Caco-2 (cell line): Measurements from ENCODE around the gene HHAT. TPM values are rescaled to one million over a fixed set of nuclear protein-coding genes. Genes with fewer than 3 reads are reported as not detected.

ENCODE experiments used
- BruUV-seq: library from RNA; stranded (reverse); fragments of 400-500 nt; replicated peaks from 2 replicates; lab custom pipeline; 2021; lab: Mats Ljungman, UMichigan
- CTCF ChIA-PET: fragments of 300-600 bp; sonication (Branson Sonifier 250); formaldehyde crosslinking; loops from one replicate; lab custom pipeline; 2022; ENCODE audit warnings: antibody characterized with exemption; lab: Charles Lee
- POLR2A ChIA-PET: fragments of 300-600 bp; sonication (Branson Sonifier 250); formaldehyde crosslinking; loops from one replicate; lab custom pipeline; 2022; ENCODE audit warnings: antibody characterized with exemption; lab: Charles Lee
- DNase-seq, 2 experiments: peaks; one replicate each; pipeline versions ENCODE4 v3.0.0 to v3.0.0-alpha.2; 2020 to 2022
- H3K27me3 ChIP-seq: replicated peaks from 2 replicates; pipeline ENCODE4 v1.6.0; 2011; ENCODE audit warnings: low read length; ENCODE audit not compliant: control insufficient read depth, insufficient read depth
- H3K36me3 ChIP-seq: 2 replicates; pipeline ENCODE4 v1.5.1; 2011; ENCODE audit warnings: low read length; ENCODE audit not compliant: control insufficient read depth, insufficient read depth
- H3K4me1 ChIP-seq: fragments of 250-450 bp; sonication (Bioruptor Pico); 2 replicates; pipeline ENCODE4 v1.5.1; 2020; ENCODE audit warnings: mild to moderate bottlenecking
- H3K4me3 ChIP-seq: 2 replicates; pipeline ENCODE4 v1.5.1; 2011; ENCODE audit warnings: low read depth, mild to moderate bottlenecking, control low read depth, low read length
- H3K9me3 ChIP-seq: fragments of 250-450 bp; sonication (Bioruptor Pico); 2 replicates; pipeline ENCODE4 v1.5.1; 2020; ENCODE audit warnings: mild to moderate bottlenecking, moderate library complexity
- H3K27ac Mint-ChIP-seq: one replicate; pipeline ENCODE4 v1.8.0; 2022; ENCODE audit warnings: mixed read lengths; ENCODE audit not compliant: unreplicated experiment
- H3K27me3 Mint-ChIP-seq: one replicate; pipeline ENCODE4 v1.8.0; 2022; ENCODE audit warnings: mixed read lengths; ENCODE audit not compliant: insufficient read depth, unreplicated experiment
- H3K36me3 Mint-ChIP-seq: one replicate; pipeline ENCODE4 v1.8.0; 2022; ENCODE audit warnings: mild to moderate bottlenecking, mixed read lengths; ENCODE audit not compliant: insufficient read depth, unreplicated experiment
- H3K4me1 Mint-ChIP-seq: one replicate; pipeline ENCODE4 v1.8.0; 2022; ENCODE audit warnings: low read depth, mixed read lengths; ENCODE audit not compliant: unreplicated experiment
- H3K4me3 Mint-ChIP-seq: one replicate; pipeline ENCODE4 v1.8.0; 2022; ENCODE audit warnings: mild to moderate bottlenecking, moderate library complexity, mixed read lengths; ENCODE audit not compliant: unreplicated experiment
- H3K9me3 Mint-ChIP-seq: one replicate; pipeline ENCODE4 v1.8.0; 2022; ENCODE audit warnings: mixed read lengths; ENCODE audit not compliant: unreplicated experiment
- intact Hi-C: fragments of 100-400 bp; cut with micrococcal nuclease; formaldehyde crosslinking; loops from one replicate; pipeline ENCODE4 v1.10.0; 2022; ENCODE audit not compliant: unreplicated experiment
- total RNA-seq: library from RNA; stranded (reverse); gene quantifications from 2 replicates; pipeline ENCODE4 v1.2.3, GENCODE V29; 2022
- TF ChIP-seq, protein P1 (sequence below), 2 experiments: fragments of 200-600 bp in 1 of 2; IDR thresholded peaks; 1 replicate in 1 of 2; 2 replicates in 1 of 2; pipeline versions ENCODE4 v1.5.1 to v1.8.0; 2011 to 2022; ENCODE audit warnings: antibody characterized with exemption in 1 of 2, control low read depth in 1 of 2, inconsistent platforms in 1 of 2, low read depth in 1 of 2, low read length in 1 of 2, mild to moderate bottlenecking in 1 of 2, moderate library complexity in 1 of 2; ENCODE audit not compliant: insufficient read depth in 1 of 2, severe bottlenecking in 1 of 2, unreplicated experiment in 1 of 2

HHAT gene
- total RNA-seq, 1 experiment from 2014 or later = 3.9 TPM

DNA sequence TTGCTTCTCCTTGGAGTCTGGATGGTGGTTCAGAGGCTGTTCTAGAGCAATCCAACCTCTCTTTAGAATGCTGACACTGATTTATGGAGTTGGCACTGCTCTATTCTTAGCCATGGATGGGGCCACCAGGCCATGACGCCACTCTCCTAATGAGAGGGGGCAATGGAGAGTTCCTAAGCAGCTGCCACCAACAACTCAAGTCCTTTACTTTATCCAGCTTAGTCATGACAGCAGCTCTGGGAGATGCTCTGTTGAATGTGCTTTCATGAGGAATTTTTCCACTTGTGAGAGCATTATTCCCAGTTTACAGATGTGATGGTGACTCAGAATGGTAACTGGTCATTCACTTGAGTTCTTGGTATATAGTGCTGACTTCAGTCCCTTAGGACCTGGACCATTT is 366.3 kb downstream of the HHAT start:
- H3K27ac Mint-ChIP-seq = no peak overlapping the region
- H3K36me3 Mint-ChIP-seq = no peaks in the 10 kb centered on the region
- CTCF ChIA-PET = no interaction called here

DNA sequence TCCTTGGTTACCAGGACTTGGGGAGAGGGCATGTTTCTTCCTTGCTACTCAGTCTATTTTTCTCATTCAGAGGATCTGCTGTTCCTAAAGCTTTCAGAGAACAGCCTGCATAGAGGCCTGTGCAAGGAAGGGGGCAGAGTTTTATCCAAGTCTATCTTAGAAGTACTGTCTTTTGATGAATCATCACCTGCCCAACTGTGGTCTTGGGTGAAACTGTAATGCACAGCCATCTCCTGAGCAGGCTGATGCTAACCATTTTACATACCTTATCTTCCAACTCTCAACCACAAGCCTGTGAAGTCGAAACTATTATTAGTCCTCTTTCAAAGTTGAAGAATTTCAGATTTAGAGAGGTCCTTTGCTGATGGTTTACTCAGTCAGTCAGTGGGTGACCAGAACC is 368.0 kb downstream of the HHAT start:
- CTCF ChIA-PET = interaction anchor here (0.5 to 1.1 kb wide), 2 partner anchors 9 to 249 kb away, joined by 3 to 4 read pairs; no protein-coding TSS in a partner anchor
- TF ChIP-seq, protein P1, sequence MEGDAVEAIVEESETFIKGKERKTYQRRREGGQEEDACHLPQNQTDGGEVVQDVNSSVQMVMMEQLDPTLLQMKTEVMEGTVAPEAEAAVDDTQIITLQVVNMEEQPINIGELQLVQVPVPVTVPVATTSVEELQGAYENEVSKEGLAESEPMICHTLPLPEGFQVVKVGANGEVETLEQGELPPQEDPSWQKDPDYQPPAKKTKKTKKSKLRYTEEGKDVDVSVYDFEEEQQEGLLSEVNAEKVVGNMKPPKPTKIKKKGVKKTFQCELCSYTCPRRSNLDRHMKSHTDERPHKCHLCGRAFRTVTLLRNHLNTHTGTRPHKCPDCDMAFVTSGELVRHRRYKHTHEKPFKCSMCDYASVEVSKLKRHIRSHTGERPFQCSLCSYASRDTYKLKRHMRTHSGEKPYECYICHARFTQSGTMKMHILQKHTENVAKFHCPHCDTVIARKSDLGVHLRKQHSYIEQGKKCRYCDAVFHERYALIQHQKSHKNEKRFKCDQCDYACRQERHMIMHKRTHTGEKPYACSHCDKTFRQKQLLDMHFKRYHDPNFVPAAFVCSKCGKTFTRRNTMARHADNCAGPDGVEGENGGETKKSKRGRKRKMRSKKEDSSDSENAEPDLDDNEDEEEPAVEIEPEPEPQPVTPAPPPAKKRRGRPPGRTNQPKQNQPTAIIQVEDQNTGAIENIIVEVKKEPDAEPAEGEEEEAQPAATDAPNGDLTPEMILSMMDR (IDR thresholded peaks at IDR 0.05; ENCODE audit: insufficient read depth in 1 of 2, low read depth in 1 of 2, low read length in 1 of 2, severe bottlenecking in 1 of 2, unreplicated experiment in 1 of 2) = no peak
- H3K4me3 ChIP-seq = no peak overlapping the region
- Mint-ChIP-seq H3K9me3 (peaks cover 7% of the 10 kb centered on the region), H3K4me3 (no peak overlapping the region), H3K36me3 (no peaks in the 10 kb centered on the region), H3K4me1 (no peaks in the 10 kb centered on the region), H3K27ac (no peak overlapping the region), H3K27me3 (peaks cover 14% of the 10 kb centered on the region)
- POLR2A ChIA-PET = no interaction called here
- intact Hi-C loops = loop anchor here (10.0 kb wide), 1 partner anchor 112 kb away; no protein-coding TSS in a partner anchor
- BruUV-seq = no TSS peak
- H3K9me3 ChIP-seq = no peaks in the 10 kb centered on the region
- no peaks in the 10 kb centered on the region for H3K27me3 ChIP-seq
- H3K4me1 ChIP-seq = no peaks in the 10 kb centered on the region
- no peak for DNase-seq
- no peaks in the 10 kb centered on the region for H3K36me3 ChIP-seq

More for the DNA sequence above, 366.3 kb downstream of the HHAT start:
- intact Hi-C loops = loop anchor here (10.0 kb wide), 1 partner anchor 110 kb away; no protein-coding TSS in a partner anchor
- H3K4me1 Mint-ChIP-seq = no peaks in the 10 kb centered on the region
- BruUV-seq = no TSS peak
- H3K9me3 Mint-ChIP-seq = no peaks in the 10 kb centered on the region
- POLR2A ChIA-PET = no interaction called here
- DNase-seq = no peak
- H3K4me3 Mint-ChIP-seq = no peak overlapping the region
- Histone ChIP-seq H3K4me1 (no peaks in the 10 kb centered on the region), H3K36me3 (no peaks in the 10 kb centered on the region), H3K9me3 (no peaks in the 10 kb centered on the region), H3K4me3 (no peak overlapping the region), H3K27me3 (no peaks in the 10 kb centered on the region)
- TF ChIP-seq, protein P1 (IDR thresholded peaks at IDR 0.05; ENCODE audit: insufficient read depth in 1 of 2, low read depth in 1 of 2, low read length in 1 of 2, severe bottlenecking in 1 of 2, unreplicated experiment in 1 of 2) = no peak
- peaks cover 11% of the 10 kb centered on the region for H3K27me3 Mint-ChIP-seq

DNA sequence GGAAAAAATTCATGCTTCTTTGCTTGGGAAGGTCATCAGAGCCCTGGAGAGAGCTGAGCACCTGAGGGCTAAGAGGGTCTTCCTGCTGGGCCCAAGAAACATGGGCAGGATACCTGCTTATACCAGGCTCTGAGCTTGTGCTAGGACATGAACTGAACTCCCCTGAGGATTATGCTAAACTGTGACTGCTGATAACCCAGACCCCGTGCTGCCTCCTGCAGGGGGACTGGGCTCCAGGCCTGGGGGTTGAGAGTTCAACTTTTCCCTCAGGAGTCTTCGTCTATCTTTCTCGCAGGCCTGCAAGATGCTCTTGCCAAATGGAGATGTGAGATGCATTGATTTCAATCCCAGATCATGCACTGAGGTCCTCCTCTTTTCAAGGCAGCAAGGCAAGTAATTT is 368.5 kb downstream of the HHAT start:
- Histone ChIP-seq H3K4me1 (no peaks in the 10 kb centered on the region), H3K27me3 (no peaks in the 10 kb centered on the region), H3K9me3 (no peaks in the 10 kb centered on the region), H3K4me3 (no peak overlapping the region), H3K36me3 (no peaks in the 10 kb centered on the region)
- intact Hi-C loops = loop anchor here (10.0 kb wide), 1 partner anchor 112 kb away; no protein-coding TSS in a partner anchor
- H3K27me3 Mint-ChIP-seq = peaks cover 15% of the 10 kb centered on the region
- TF ChIP-seq, protein P1 (IDR thresholded peaks at IDR 0.05; ENCODE audit: insufficient read depth in 1 of 2, low read depth in 1 of 2, low read length in 1 of 2, severe bottlenecking in 1 of 2, unreplicated experiment in 1 of 2) = no peak
- CTCF ChIA-PET = interaction anchor here (0.5 to 1.1 kb wide), 2 partner anchors 10 to 249 kb away, joined by 3 to 4 read pairs; no protein-coding TSS in a partner anchor
- no peak overlapping the region for H3K27ac Mint-ChIP-seq
- DNase-seq = no peak
- POLR2A ChIA-PET = no interaction called here
- H3K9me3 Mint-ChIP-seq = peaks cover 11% of the 10 kb centered on the region
- H3K36me3 Mint-ChIP-seq = no peaks in the 10 kb centered on the region
- no peak overlapping the region for H3K4me3 Mint-ChIP-seq
- no TSS peak for BruUV-seq
- H3K4me1 Mint-ChIP-seq = no peaks in the 10 kb centered on the region
